K562 (cell line): Measurements from ENCODE around the gene LCP2. TPM values are rescaled to one million over a fixed set of nuclear protein-coding genes. Genes with fewer than 3 reads are reported as not detected.

Experiments
- CBFA2T2 ChIP-seq: fragments of 450-650 bp; conservative IDR thresholded peaks from 2 replicates; pipeline ENCODE4 v1.6.1; 2017; ENCODE audit warnings: mild to moderate bottlenecking
- DMBX1 ChIP-seq: fragments of 250-450 bp; sonication (Bioruptor Pico); IDR thresholded peaks from 2 replicates; pipeline ENCODE4 v1.8.0; 2022; ENCODE audit warnings: inconsistent platforms, mild to moderate bottlenecking, moderate library complexity, borderline replicate concordance
- ESRRA ChIP-seq: fragments of 450-650 bp; IDR thresholded peaks from 2 replicates; pipeline ENCODE4 v1.6.1; 2014; ENCODE audit warnings: low read depth, mild to moderate bottlenecking, moderate library complexity, borderline replicate concordance
- GABPB2 ChIP-seq: fragments of 250-450 bp; sonication (Bioruptor Pico); conservative IDR thresholded peaks from 2 replicates; pipeline ENCODE4 v1.5.1; 2021; ENCODE audit warnings: mild to moderate bottlenecking
- HNRNPLL ChIP-seq: fragments of 200-400 bp; formaldehyde crosslinking; IDR thresholded peaks from 2 replicates; pipeline ENCODE4 v1.6.1; 2017; ENCODE audit warnings: low read length, low read depth, mild to moderate bottlenecking; ENCODE audit not compliant: poor library complexity, severe bottlenecking
- HSF4 ChIP-seq: fragments of 250-450 bp; sonication (Bioruptor Pico); IDR thresholded peaks from 2 replicates; pipeline ENCODE4 v2.1.2; 2022; ENCODE audit warnings: mild to moderate bottlenecking, moderate library complexity, borderline replicate concordance
- MED1 ChIP-seq: sonication (generic); formaldehyde crosslinking; IDR thresholded peaks from 2 replicates; pipeline ENCODE4 v1.8.1; 2023; ENCODE audit warnings: missing genetic modification reagents, borderline replicate concordance
- PCBP1 ChIP-seq: fragments of 200-400 bp; formaldehyde crosslinking; IDR thresholded peaks from 2 replicates; pipeline ENCODE4 v1.6.1; 2018; ENCODE audit warnings: mild to moderate bottlenecking, low read depth, low read length; ENCODE audit not compliant: poor library complexity, severe bottlenecking
- RFX5 ChIP-seq: IDR thresholded peaks from 2 replicates; pipeline ENCODE4 v1.6.1; 2011; ENCODE audit warnings: low read depth, mild to moderate bottlenecking, improper control_type of control experiment, low read length
- SMARCC2 ChIP-seq: fragments of 450-650 bp; IDR thresholded peaks from 2 replicates; pipeline ENCODE4 v1.6.1; 2017; ENCODE audit warnings: antibody characterized with exemption, moderate library complexity, mild to moderate bottlenecking, low read depth
- SPI1 ChIP-seq: IDR thresholded peaks from 2 replicates; pipeline ENCODE4 v1.6.1; 2011; ENCODE audit warnings: low read depth, low read length, control low read depth, borderline replicate concordance
- ZEB2 ChIP-seq: fragments of 450-650 bp; IDR thresholded peaks from 2 replicates; pipeline ENCODE4 v1.6.1; 2016
- polyA plus RNA-seq, 8 experiments: library from polyadenylated mRNA; depleted of rRNA in 4 of 8; stranded (reverse) in 5 of 8; unstranded in 3 of 8; fragments of >200 nt; fragmentation: Nextera tagmentation in 2 of 8; fragmentation: Illumina TruSeq in 1 of 8; extraction: Ambion mirVana in 2 of 8; extraction: Trizol in 1 of 8; gene quantifications; 2 replicates each; pipeline versions ENCODE4 v1.2.1 to v1.2.3, GENCODE V29; 2011 to 2014; ENCODE audit warnings: inconsistent platforms in 1 of 8, missing spikeins in 1 of 8
- total RNA-seq, 7 experiments: library from RNA; depleted of rRNA in 6 of 7; stranded (reverse); fragments of >200 nt in 6 of 7; fragmentation: Illumina TruSeq in 2 of 7; extraction: Trizol in 2 of 7; gene quantifications; 2 replicates each; pipeline versions ENCODE4 v1.2.1 to v1.2.3, GENCODE V29; 2011 to 2021; ENCODE audit warnings: low replicate concordance in 1 of 7
- TF ChIP-seq, protein P1 (sequence below): fragments of 450-650 bp; formaldehyde crosslinking; IDR thresholded peaks from 2 replicates; pipeline ENCODE4 v1.4.0; 2022; ENCODE audit warnings: mild to moderate bottlenecking, moderate library complexity
- TF ChIP-seq, protein P2 (sequence below): IDR thresholded peaks from 2 replicates; pipeline ENCODE4 v1.6.1; 2011; ENCODE audit warnings: borderline replicate concordance, low read depth, mild to moderate bottlenecking, moderate library complexity, low read length; ENCODE audit not compliant: insufficient read depth, poor library complexity, severe bottlenecking
- TF ChIP-seq, protein P3 (sequence below): fragments of 250-450 bp; sonication (Bioruptor Pico); IDR thresholded peaks from 2 replicates; pipeline ENCODE4 v1.8.0; 2022; ENCODE audit warnings: inconsistent platforms
- TF ChIP-seq, protein P4 (sequence below): sonication (generic); formaldehyde crosslinking; IDR thresholded peaks from 2 replicates; pipeline ENCODE4 v1.8.0; 2023; ENCODE audit warnings: missing genetic modification reagents, mild to moderate bottlenecking, borderline replicate concordance

Gene LCP2
- total and polyA plus RNA-seq, 9 of the 15 experiments (the other 6 are each of a cell fraction or from before 2014, with no cell fraction given), result 4.0 to 31.3 (median 14.6) TPM

DNA sequence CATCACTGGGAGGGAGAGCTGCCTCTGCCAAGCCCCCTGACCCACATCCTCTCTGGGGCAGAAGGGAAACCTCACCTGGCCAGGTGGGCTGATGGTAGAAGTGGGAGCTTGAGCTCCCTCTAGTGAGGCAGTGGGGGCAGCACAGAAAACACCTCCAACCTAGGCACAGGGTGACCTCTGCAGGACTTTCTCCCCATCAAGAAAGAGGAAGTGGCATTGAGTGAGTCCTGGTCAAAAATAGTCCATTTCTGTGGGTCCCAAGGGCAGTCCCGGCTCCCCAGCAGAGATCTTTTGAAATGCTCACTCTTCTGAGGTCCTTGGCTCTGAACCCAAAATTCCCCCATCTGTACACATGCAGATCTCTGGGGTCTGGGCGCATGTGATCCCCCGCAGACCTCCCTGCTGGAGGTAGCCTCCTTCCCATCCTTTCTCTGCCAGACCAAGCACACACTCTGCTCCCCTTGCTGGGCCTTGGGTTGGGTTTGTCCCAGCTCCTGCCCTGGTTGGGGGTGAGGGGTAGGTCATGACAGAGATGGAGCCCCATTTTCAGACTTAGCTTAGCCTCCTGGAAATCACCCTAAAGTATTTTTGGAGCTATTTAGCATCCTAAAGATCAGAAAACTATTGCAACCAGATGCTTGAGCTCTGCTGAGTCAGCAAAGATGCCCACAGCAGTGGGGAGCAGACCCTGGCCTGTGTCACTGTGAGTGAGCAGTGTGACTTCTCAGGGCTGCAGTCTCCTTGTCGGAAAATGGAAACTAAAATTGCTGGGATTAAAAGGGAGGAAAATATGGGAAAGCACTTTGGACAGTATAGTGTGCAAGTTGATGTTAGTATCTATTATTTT is 41.6 kb upstream of the LCP2 start (continued):
- TF ChIP-seq HSF4 (CRISPR knock-in tag) (no peak), SPI1 (peak; percentile 100), ZEB2 (peak; percentile 85; the same call in 1 of the 2 replicates), MED1 (CRISPR knock-in tag) (no peak), RFX5 (no peak), CBFA2T2 (no peak), ESRRA (peak; percentile 38; the same call in 1 of the 2 replicates), PCBP1 (no peak), SMARCC2 (no peak), GABPB2 (no peak), DMBX1 (CRISPR knock-in tag) (no peak), HNRNPLL (no peak)
- TF ChIP-seq, protein P1, sequence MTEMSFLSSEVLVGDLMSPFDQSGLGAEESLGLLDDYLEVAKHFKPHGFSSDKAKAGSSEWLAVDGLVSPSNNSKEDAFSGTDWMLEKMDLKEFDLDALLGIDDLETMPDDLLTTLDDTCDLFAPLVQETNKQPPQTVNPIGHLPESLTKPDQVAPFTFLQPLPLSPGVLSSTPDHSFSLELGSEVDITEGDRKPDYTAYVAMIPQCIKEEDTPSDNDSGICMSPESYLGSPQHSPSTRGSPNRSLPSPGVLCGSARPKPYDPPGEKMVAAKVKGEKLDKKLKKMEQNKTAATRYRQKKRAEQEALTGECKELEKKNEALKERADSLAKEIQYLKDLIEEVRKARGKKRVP (CRISPR knock-in tag), result no peak
- TF ChIP-seq, protein P2, sequence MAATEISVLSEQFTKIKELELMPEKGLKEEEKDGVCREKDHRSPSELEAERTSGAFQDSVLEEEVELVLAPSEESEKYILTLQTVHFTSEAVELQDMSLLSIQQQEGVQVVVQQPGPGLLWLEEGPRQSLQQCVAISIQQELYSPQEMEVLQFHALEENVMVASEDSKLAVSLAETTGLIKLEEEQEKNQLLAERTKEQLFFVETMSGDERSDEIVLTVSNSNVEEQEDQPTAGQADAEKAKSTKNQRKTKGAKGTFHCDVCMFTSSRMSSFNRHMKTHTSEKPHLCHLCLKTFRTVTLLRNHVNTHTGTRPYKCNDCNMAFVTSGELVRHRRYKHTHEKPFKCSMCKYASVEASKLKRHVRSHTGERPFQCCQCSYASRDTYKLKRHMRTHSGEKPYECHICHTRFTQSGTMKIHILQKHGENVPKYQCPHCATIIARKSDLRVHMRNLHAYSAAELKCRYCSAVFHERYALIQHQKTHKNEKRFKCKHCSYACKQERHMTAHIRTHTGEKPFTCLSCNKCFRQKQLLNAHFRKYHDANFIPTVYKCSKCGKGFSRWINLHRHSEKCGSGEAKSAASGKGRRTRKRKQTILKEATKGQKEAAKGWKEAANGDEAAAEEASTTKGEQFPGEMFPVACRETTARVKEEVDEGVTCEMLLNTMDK, result no peak
- TF ChIP-seq, protein P3, sequence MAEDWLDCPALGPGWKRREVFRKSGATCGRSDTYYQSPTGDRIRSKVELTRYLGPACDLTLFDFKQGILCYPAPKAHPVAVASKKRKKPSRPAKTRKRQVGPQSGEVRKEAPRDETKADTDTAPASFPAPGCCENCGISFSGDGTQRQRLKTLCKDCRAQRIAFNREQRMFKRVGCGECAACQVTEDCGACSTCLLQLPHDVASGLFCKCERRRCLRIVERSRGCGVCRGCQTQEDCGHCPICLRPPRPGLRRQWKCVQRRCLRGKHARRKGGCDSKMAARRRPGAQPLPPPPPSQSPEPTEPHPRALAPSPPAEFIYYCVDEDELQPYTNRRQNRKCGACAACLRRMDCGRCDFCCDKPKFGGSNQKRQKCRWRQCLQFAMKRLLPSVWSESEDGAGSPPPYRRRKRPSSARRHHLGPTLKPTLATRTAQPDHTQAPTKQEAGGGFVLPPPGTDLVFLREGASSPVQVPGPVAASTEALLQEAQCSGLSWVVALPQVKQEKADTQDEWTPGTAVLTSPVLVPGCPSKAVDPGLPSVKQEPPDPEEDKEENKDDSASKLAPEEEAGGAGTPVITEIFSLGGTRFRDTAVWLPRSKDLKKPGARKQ (CRISPR knock-in tag), result no peak
- TF ChIP-seq, protein P4, sequence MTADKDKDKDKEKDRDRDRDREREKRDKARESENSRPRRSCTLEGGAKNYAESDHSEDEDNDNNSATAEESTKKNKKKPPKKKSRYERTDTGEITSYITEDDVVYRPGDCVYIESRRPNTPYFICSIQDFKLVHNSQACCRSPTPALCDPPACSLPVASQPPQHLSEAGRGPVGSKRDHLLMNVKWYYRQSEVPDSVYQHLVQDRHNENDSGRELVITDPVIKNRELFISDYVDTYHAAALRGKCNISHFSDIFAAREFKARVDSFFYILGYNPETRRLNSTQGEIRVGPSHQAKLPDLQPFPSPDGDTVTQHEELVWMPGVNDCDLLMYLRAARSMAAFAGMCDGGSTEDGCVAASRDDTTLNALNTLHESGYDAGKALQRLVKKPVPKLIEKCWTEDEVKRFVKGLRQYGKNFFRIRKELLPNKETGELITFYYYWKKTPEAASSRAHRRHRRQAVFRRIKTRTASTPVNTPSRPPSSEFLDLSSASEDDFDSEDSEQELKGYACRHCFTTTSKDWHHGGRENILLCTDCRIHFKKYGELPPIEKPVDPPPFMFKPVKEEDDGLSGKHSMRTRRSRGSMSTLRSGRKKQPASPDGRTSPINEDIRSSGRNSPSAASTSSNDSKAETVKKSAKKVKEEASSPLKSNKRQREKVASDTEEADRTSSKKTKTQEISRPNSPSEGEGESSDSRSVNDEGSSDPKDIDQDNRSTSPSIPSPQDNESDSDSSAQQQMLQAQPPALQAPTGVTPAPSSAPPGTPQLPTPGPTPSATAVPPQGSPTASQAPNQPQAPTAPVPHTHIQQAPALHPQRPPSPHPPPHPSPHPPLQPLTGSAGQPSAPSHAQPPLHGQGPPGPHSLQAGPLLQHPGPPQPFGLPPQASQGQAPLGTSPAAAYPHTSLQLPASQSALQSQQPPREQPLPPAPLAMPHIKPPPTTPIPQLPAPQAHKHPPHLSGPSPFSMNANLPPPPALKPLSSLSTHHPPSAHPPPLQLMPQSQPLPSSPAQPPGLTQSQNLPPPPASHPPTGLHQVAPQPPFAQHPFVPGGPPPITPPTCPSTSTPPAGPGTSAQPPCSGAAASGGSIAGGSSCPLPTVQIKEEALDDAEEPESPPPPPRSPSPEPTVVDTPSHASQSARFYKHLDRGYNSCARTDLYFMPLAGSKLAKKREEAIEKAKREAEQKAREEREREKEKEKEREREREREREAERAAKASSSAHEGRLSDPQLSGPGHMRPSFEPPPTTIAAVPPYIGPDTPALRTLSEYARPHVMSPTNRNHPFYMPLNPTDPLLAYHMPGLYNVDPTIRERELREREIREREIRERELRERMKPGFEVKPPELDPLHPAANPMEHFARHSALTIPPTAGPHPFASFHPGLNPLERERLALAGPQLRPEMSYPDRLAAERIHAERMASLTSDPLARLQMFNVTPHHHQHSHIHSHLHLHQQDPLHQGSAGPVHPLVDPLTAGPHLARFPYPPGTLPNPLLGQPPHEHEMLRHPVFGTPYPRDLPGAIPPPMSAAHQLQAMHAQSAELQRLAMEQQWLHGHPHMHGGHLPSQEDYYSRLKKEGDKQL (CRISPR knock-in tag), result no peak
